ENCODE measurements around the gene ABI1.

ABI1 gene

GRCh38 chr10:26887611-26888215 is 27.0 kb upstream of the ABI1 start:
- DNase-seq = no peak
- no peaks in the 10 kb centered on the region for H3K9me3 ChIP-seq
- TF ChIP-seq CTCF (IDR thresholded peaks at IDR 0.05; ENCODE audit: low read depth, low read length) = no peak
- H3K36me3 ChIP-seq = no peaks in the 10 kb centered on the region
- no peaks in the 10 kb centered on the region; the same call in 1 of the 2 replicates for H3K27me3 ChIP-seq
- H3K4me3 ChIP-seq (ENCODE audit: low read depth, low read length) = no peak overlapping the region
- no peaks in the 10 kb centered on the region for H3K4me1 ChIP-seq

GRCh38 chr10:26881600-26882331 is 21.0 kb upstream of the ABI1 start:
- no peak for DNase-seq
- TF ChIP-seq CTCF (IDR thresholded peaks at IDR 0.05; ENCODE audit: low read depth, low read length) = peak; percentile 82

GRCh38 chr10:26879744-26880143 is 19.0 kb upstream of the ABI1 start:
- no peak for DNase-seq
- no peaks in the 10 kb centered on the region for H3K36me3 ChIP-seq
- no peak for TF ChIP-seq CTCF (IDR thresholded peaks at IDR 0.05; ENCODE audit: low read depth, low read length)
- no peaks in the 10 kb centered on the region for H3K4me1 ChIP-seq
- H3K9me3 ChIP-seq = no peaks in the 10 kb centered on the region
- no peak overlapping the region for H3K4me3 ChIP-seq (ENCODE audit: low read depth, low read length)
- H3K27me3 ChIP-seq = no peaks in the 10 kb centered on the region; the same call in none of the 2 replicates

More at GRCh38 chr10:26881600-26882331, 21.0 kb upstream of the ABI1 start:
- Histone ChIP-seq H3K9me3 (no peaks in the 10 kb centered on the region), H3K4me3 (ENCODE audit: low read depth, low read length) (no peak overlapping the region), H3K4me1 (no peaks in the 10 kb centered on the region), H3K36me3 (no peaks in the 10 kb centered on the region), H3K27me3 (no peaks in the 10 kb centered on the region; the same call in none of the 2 replicates)

GRCh38 chr10:26870766-26871165 is 10.0 kb upstream of the ABI1 start:
- DNase-seq = no peak
- H3K27me3 ChIP-seq = peaks cover 8% of the 10 kb centered on the region; the same call in 1 of the 2 replicates
- H3K4me1 ChIP-seq = no peaks in the 10 kb centered on the region
- H3K9me3 ChIP-seq = no peaks in the 10 kb centered on the region
- H3K36me3 ChIP-seq = no peaks in the 10 kb centered on the region
- H3K4me3 ChIP-seq (ENCODE audit: low read depth, low read length) = no peak overlapping the region
- no peak for TF ChIP-seq CTCF (IDR thresholded peaks at IDR 0.05; ENCODE audit: low read depth, low read length)

GRCh38 chr10:26869528-26869927 is 8.8 kb upstream of the ABI1 start:
- Histone ChIP-seq H3K27me3 (peaks cover 8% of the 10 kb centered on the region), H3K4me1 (no peaks in the 10 kb centered on the region)
- DNase-seq = no peak

More at GRCh38 chr10:26869528-26869927, 8.8 kb upstream of the ABI1 start:
- Histone ChIP-seq H3K36me3 (no peaks in the 10 kb centered on the region), H3K4me3 (ENCODE audit: low read depth, low read length) (no peak overlapping the region), H3K9me3 (no peaks in the 10 kb centered on the region)
- TF ChIP-seq CTCF (IDR thresholded peaks at IDR 0.05; ENCODE audit: low read depth, low read length) = no peak

Measured in BE2C (cell line).